ENCODE measurements around the gene ATP8B2. TPM values are rescaled to one million over a fixed set of nuclear protein-coding genes. Genes with fewer than 3 reads are reported as not detected.
"Not testable (repeated sequence)": the region's sequence is repeated elsewhere in the genome, so short reads cannot be mapped to it uniquely, and the experiment has no call there.

The ATP8B2 gene
- 10 to 100 TPM; 34.5 to 64.8 (median 61.3) TPM for total RNA-seq

- no peaks in the 10 kb centered on the region for H3K27me3 ChIP-seq
- peak within 1 kb of the TSS; percentile 68 to 79 (median 74) for H3K4me3 ChIP-seq
- no peaks in the 10 kb centered on the region for H3K36me3 ChIP-seq
- DNase-seq (ENCODE audit: low spot score in 2 of 2) = peak in 1 of 2 donors; percentile 43
- H3K4me1 ChIP-seq = peaks cover 0 to 20% of the 10 kb centered on the region in 2 donors
- intact Hi-C loops (cut with DNase I; ENCODE audit: low total_unique reads) = no loop called here
- TF ChIP-seq POLR2AphosphoS5 (IDR thresholded peaks at IDR 0.05) (peak in 1 of 3 donors; percentile 31), POLR2A (IDR thresholded peaks at IDR 0.05) (no peak), CTCF (IDR thresholded peaks at IDR 0.05) (peak; percentile 74 to 84 (median 82))
- H3K9me3 ChIP-seq = no peaks in the 10 kb centered on the region
- H3K27ac ChIP-seq = peak within 1 kb of the TSS; percentile 83 to 86
These were observed at the start of gene ATP8B2 for GRCh38 chr1:154324669-154325582. Gene ATP8B2, plus strand, starts transcription at chr1:154325525. Its CDS starts 2,617 bp downstream, at chr1:154328142.

GRCh38 chr1:154276797-154277196 is 48.5 kb upstream of the ATP8B2 start:
- no peaks in the 10 kb centered on the region for H3K36me3 ChIP-seq
- H3K4me3 ChIP-seq = no peak overlapping the region
- intact Hi-C loops (cut with DNase I; ENCODE audit: low total_unique reads) = no loop called here
- no peak overlapping the region for H3K27ac ChIP-seq
- TF ChIP-seq POLR2A (IDR thresholded peaks at IDR 0.05) = no peak
- no peak for TF ChIP-seq CTCF (IDR thresholded peaks at IDR 0.05)
- TF ChIP-seq POLR2AphosphoS5 (IDR thresholded peaks at IDR 0.05) = no peak
- peaks cover 0 to 4% of the 10 kb centered on the region in 2 donors for H3K4me1 ChIP-seq
- no peaks in the 10 kb centered on the region for H3K27me3 ChIP-seq
- no peaks in the 10 kb centered on the region for H3K9me3 ChIP-seq
- no peak for DNase-seq (ENCODE audit: low spot score in 2 of 2)

GRCh38 chr1:154287591-154287990 is 37.7 kb upstream of the ATP8B2 start:
- intact Hi-C loops (cut with DNase I; ENCODE audit: low total_unique reads); H3K36me3 ChIP-seq: not testable (repeated sequence)

GRCh38 chr1:154288661-154289060 is 36.7 kb upstream of the ATP8B2 start:
- no peak for DNase-seq (ENCODE audit: low spot score in 2 of 2)
- intact Hi-C loops (cut with DNase I; ENCODE audit: low total_unique reads) = no loop called here
- Histone ChIP-seq H3K27me3 (no peaks in the 10 kb centered on the region), H3K9me3 (peaks cover 0 to under 1% of the 10 kb centered on the region in 2 donors), H3K4me3 (no peak overlapping the region), H3K4me1 (no peaks in the 10 kb centered on the region), H3K36me3 (no peaks in the 10 kb centered on the region), H3K27ac (no peak overlapping the region)
- TF ChIP-seq POLR2A (IDR thresholded peaks at IDR 0.05) (no peak), CTCF (IDR thresholded peaks at IDR 0.05) (no peak), POLR2AphosphoS5 (IDR thresholded peaks at IDR 0.05) (no peak)

More at GRCh38 chr1:154287591-154287990, 37.7 kb upstream of the ATP8B2 start:
- H3K4me1 ChIP-seq; H3K4me3 ChIP-seq; DNase-seq (ENCODE audit: low spot score in 2 of 2); H3K9me3 ChIP-seq; H3K27ac ChIP-seq; H3K27me3 ChIP-seq: not testable (repeated sequence)

- H3K36me3 ChIP-seq = no peaks in the 10 kb centered on the region
- DNase-seq (ENCODE audit: low spot score in 2 of 2) = no peak
- intact Hi-C loops (cut with DNase I; ENCODE audit: low total_unique reads) = no loop called here
- H3K4me3 ChIP-seq = no peak overlapping the region
- TF ChIP-seq POLR2AphosphoS5 (IDR thresholded peaks at IDR 0.05) (no peak), CTCF (IDR thresholded peaks at IDR 0.05) (no peak), POLR2A (IDR thresholded peaks at IDR 0.05) (no peak)
- H3K27me3 ChIP-seq = no peaks in the 10 kb centered on the region
- H3K9me3 ChIP-seq = peaks cover 15 to 18% of the 10 kb centered on the region in 2 donors
- no peak overlapping the region for H3K27ac ChIP-seq
- H3K4me1 ChIP-seq = no peaks in the 10 kb centered on the region
These were observed 34.4 kb upstream of the ATP8B2 start for GRCh38 chr1:154290921-154291320.

All from breast epithelium (tissue), 4 donors.